HG02678 (cell line): ENCODE data around the gene LHPP.
"Not testable (repeated sequence)": the region's sequence is repeated elsewhere in the genome, so short reads cannot be mapped to it uniquely, and the experiment has no call there.

Experiments
- ATAC-seq: cut with Tn5 transposase; IDR thresholded peaks from one replicate; pipeline ENCODE4 v1.9.1; 2021; ENCODE audit warnings: mild to moderate bottlenecking, moderate library complexity; ENCODE audit not compliant: unreplicated experiment

The LHPP gene

GRCh38 chr10:124602646-124603365, 141.2 kb downstream of the LHPP start:
- no peak for ATAC-seq

- no peak for ATAC-seq
Measured at GRCh38 chr10:124603376-124604213, 142.0 kb downstream of the LHPP start.

GRCh38 chr10:124604214-124605000, 142.8 kb downstream of the LHPP start:
- no peak for ATAC-seq

- no peak for ATAC-seq
Measured at GRCh38 chr10:124605001-124605370, 143.4 kb downstream of the LHPP start.

- no peak for ATAC-seq
Measured at GRCh38 chr10:124605481-124605855, 143.8 kb downstream of the LHPP start.

- no peak for ATAC-seq
Measured at GRCh38 chr10:124605856-124606812, 144.5 kb downstream of the LHPP start.

- no peak for ATAC-seq
Measured at GRCh38 chr10:124606822-124607221, 145.2 kb downstream of the LHPP start.

GRCh38 chr10:124607693-124608092, 146.1 kb downstream of the LHPP start:
- ATAC-seq = no peak

GRCh38 chr10:124608093-124608721, 146.6 kb downstream of the LHPP start:
- no peak for ATAC-seq

- no peak for ATAC-seq
Measured at GRCh38 chr10:124609698-124610097, 148.1 kb downstream of the LHPP start.

GRCh38 chr10:124610186-124610585, 148.6 kb downstream of the LHPP start:
- ATAC-seq = not testable (repeated sequence)

GRCh38 chr10:124610851-124611250, 149.2 kb downstream of the LHPP start:
- not testable (repeated sequence) for ATAC-seq

- ATAC-seq = no peak
Measured at GRCh38 chr10:124611738-124612137, 150.1 kb downstream of the LHPP start.

GRCh38 chr10:124612611-124613498, 151.2 kb downstream of the LHPP start:
- no peak for ATAC-seq

- peak; percentile 55 for ATAC-seq
Measured at GRCh38 chr10:124614003-124614659, 152.5 kb downstream of the LHPP start.

- ATAC-seq = no peak
Measured at GRCh38 chr10:124615259-124615658, 153.6 kb downstream of the LHPP start.

GRCh38 chr10:124616040-124616835, 154.6 kb downstream of the LHPP start:
- no peak for ATAC-seq

- ATAC-seq = no peak
Measured at GRCh38 chr10:124616836-124617130, 155.2 kb downstream of the LHPP start.
